ENCODE measurements around the gene TTF2.

- TF ChIP-seq CTCF (IDR thresholded peaks at IDR 0.05; ENCODE audit: insufficient read depth, low read length, poor library complexity, severe bottlenecking) (no peak), EZH2phosphoT487 (conservative IDR thresholded peaks at IDR 0.05; ENCODE audit: low read length) (no peak)
These were observed 86.6 kb downstream of the TTF2 start for GRCh38 chr1:117146575-117147340.
